ENCODE results near the gene STK36. TPM values are rescaled to one million over a fixed set of nuclear protein-coding genes. Genes with fewer than 3 reads are reported as not detected.

The STK36 gene
- total and polyA plus RNA-seq, 10 of the 15 experiments (the other 5 are each of a cell fraction or from before 2014, with no cell fraction given), result 4.0 to 22.8 (median 16.7) TPM

GRCh38 chr2:218710687-218711549 lies 39.0 kb downstream of the STK36 start, which contains the start of gene TTLL4 (continued):
- TF ChIP-seq CTCF (IDR thresholded peaks at IDR 0.05 in 2 of 3, conservative IDR thresholded peaks at IDR 0.05 in 1 of 3; ENCODE audit: control insufficient read depth in 2 of 3, extremely low read depth in 1 of 3, insufficient read depth in 1 of 3, low read depth in 3 of 3, low read length in 3 of 3), result peak; percentile 81 to 95 (median 87)
- TF ChIP-seq DPF2 (IDR thresholded peaks at IDR 0.05), result peak; percentile 81
- no peak for TF ChIP-seq WRNIP1 (IDR thresholded peaks at IDR 0.05; ENCODE audit: borderline replicate concordance, low read depth, low read length)
- TF ChIP-seq RB1 (IDR thresholded peaks at IDR 0.05; ENCODE audit: borderline replicate concordance), result peak; percentile 92
- TF ChIP-seq, protein P1, sequence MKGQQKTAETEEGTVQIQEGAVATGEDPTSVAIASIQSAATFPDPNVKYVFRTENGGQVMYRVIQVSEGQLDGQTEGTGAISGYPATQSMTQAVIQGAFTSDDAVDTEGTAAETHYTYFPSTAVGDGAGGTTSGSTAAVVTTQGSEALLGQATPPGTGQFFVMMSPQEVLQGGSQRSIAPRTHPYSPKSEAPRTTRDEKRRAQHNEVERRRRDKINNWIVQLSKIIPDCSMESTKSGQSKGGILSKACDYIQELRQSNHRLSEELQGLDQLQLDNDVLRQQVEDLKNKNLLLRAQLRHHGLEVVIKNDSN (IDR thresholded peaks at IDR 0.05; ENCODE audit: borderline replicate concordance, extremely low read length, insufficient read depth, low read depth, low read length), result peak; percentile 79
- peak; percentile 22 for TF ChIP-seq PBX3 (IDR thresholded peaks at IDR 0.05; ENCODE audit: insufficient replicate concordance, low read depth, low read length)
- TF ChIP-seq SUPT20H (IDR thresholded peaks at IDR 0.05; ENCODE audit: borderline replicate concordance, control insufficient read depth, low read depth, low read length), result no peak
- TF ChIP-seq HDAC6 (IDR thresholded peaks at IDR 0.05; ENCODE audit: unreplicated experiment), result no peak
- TF ChIP-seq POLR2AphosphoS5 (IDR thresholded peaks at IDR 0.05; ENCODE audit: low read length), result 0 out of 2 replicates have a peak, but pooled peaks have one; percentile 32
- TF ChIP-seq, protein P2, sequence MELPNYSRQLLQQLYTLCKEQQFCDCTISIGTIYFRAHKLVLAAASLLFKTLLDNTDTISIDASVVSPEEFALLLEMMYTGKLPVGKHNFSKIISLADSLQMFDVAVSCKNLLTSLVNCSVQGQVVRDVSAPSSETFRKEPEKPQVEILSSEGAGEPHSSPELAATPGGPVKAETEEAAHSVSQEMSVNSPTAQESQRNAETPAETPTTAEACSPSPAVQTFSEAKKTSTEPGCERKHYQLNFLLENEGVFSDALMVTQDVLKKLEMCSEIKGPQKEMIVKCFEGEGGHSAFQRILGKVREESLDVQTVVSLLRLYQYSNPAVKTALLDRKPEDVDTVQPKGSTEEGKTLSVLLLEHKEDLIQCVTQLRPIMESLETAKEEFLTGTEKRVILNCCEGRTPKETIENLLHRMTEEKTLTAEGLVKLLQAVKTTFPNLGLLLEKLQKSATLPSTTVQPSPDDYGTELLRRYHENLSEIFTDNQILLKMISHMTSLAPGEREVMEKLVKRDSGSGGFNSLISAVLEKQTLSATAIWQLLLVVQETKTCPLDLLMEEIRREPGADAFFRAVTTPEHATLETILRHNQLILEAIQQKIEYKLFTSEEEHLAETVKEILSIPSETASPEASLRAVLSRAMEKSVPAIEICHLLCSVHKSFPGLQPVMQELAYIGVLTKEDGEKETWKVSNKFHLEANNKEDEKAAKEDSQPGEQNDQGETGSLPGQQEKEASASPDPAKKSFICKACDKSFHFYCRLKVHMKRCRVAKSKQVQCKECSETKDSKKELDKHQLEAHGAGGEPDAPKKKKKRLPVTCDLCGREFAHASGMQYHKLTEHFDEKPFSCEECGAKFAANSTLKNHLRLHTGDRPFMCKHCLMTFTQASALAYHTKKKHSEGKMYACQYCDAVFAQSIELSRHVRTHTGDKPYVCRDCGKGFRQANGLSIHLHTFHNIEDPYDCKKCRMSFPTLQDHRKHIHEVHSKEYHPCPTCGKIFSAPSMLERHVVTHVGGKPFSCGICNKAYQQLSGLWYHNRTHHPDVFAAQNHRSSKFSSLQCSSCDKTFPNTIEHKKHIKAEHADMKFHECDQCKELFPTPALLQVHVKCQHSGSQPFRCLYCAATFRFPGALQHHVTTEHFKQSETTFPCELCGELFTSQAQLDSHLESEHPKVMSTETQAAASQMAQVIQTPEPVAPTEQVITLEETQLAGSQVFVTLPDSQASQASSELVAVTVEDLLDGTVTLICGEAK (IDR thresholded peaks at IDR 0.05; ENCODE audit: borderline replicate concordance), result peak; percentile 19; the same call in 1 of the 2 replicates
- peak; percentile 82 for TF ChIP-seq SIX5 (IDR thresholded peaks at IDR 0.05; ENCODE audit: low read depth, low read length, severe bottlenecking)
- 0 out of 2 replicates have a peak, but pooled peaks have one; percentile 6 for TF ChIP-seq MLLT1 (IDR thresholded peaks at IDR 0.05)
- peak; percentile 94 for TF ChIP-seq SIN3A (IDR thresholded peaks at IDR 0.05; ENCODE audit: low read depth, low read length)
- TF ChIP-seq TCF12 (IDR thresholded peaks at IDR 0.05; ENCODE audit: low read depth, low read length), result no peak
- no peak for TF ChIP-seq MEF2B (IDR thresholded peaks at IDR 0.05; ENCODE audit: partially characterized antibody, poor library complexity, severe bottlenecking)
- no peak for TF ChIP-seq ASH2L (IDR thresholded peaks at IDR 0.05; ENCODE audit: borderline replicate concordance, low read depth)
- peak; percentile 82 for TF ChIP-seq MYC (IDR thresholded peaks at IDR 0.05; ENCODE audit: insufficient read depth, insufficient read length, insufficient replicate concordance, low read length, severe bottlenecking)
- peak; percentile 89 for TF ChIP-seq IKZF1 (conservative IDR thresholded peaks at IDR 0.05)
